Neural progenitor cell (in vitro differentiated cells): ENCODE measurements around the gene URAD.

ENCODE experiments used
- CTCF ChIP-seq: fragments of 200-600 bp; sonication (generic); IDR thresholded peaks from 2 replicates; pipeline ENCODE4 v1.5.1; 2017; ENCODE audit warnings: antibody characterized with exemption, mild to moderate bottlenecking
- EZH2 ChIP-seq: fragments of 200-600 bp; sonication (generic); IDR thresholded peaks from 2 replicates; pipeline ENCODE4 v1.6.1; 2017; ENCODE audit warnings: antibody characterized with exemption, mild to moderate bottlenecking, moderate library complexity
- EZH2phosphoT487 ChIP-seq: fragments of 200-600 bp; sonication (generic); IDR thresholded peaks from 2 replicates; pipeline ENCODE4 v1.6.1; 2017; ENCODE audit warnings: antibody characterized with exemption

- TF ChIP-seq CTCF = no peak
- TF ChIP-seq EZH2 = no peak
- TF ChIP-seq EZH2phosphoT487 = no peak
These were observed 21.2 kb downstream of the URAD start for GRCh38 chr13:27967203-27967735.
